IPS-NIHi7 (cell line): Measurements from ENCODE around the gene PILRA.
"Not testable (repeated sequence)": the region's sequence is repeated elsewhere in the genome, so short reads cannot be mapped to it uniquely, and the experiment has no call there.

Experiments used
- DNase-seq: peaks from one replicate; pipeline ENCODE4 v3.0.0; 2012; ENCODE audit warnings: mixed read lengths; ENCODE audit errors: extremely low spot score

Gene PILRA

DNA sequence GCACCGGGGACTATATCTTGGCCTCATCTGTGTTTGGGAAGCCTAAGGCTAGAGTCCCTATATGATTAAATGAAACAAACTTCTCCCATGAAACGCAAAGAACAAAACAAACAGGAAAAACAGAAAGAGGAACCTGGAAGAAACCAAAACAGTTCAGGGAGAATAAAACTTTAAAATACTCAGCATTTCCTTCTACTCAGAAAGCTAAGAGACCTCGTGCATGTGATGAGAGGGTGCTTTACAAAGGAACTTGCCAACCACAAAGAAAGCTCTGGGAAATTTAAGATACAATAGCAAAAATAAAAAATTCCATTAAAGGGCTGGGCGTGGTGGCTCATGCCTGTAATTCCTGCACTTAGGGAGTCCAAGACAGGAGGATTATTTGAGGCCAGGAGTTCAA lies 6.9 kb downstream of the PILRA start:
- no peak for DNase-seq

DNA sequence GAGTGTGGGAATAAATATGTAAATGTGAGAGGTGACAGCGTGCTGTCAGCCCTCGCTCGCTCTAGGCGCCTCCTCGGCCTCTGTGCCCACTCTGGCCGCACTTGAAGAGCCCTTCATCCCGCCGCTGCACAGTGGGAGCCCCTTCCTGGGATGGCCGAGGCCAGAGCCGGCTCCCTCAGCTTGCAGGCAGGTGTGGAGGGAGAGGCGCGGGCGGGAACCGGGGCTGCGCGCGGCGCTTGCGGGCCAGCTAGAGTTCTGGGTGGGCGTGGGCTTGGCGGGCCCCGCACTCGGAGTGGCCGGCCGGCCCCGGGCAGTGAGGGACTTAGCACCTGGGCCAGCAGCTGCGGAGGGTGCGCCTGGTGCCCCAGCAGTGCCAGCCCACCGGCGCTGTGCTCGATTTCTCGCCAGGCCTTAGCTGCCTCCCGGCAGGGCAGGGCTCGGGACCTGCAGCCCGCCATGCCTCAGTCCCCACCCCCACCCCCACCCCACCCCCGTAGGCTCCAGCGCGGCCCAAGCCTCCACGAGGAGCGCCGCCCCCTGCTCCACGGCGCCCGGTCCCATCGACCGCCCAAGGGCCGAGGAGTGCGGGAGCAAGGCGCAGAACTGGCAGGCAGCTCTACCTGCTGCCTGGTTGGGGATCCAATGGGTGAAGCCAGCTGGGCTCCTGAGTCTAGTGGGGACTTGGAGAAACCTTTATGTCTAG lies 8.4 kb downstream of the PILRA start:
- DNase-seq = not testable (repeated sequence)

DNA sequence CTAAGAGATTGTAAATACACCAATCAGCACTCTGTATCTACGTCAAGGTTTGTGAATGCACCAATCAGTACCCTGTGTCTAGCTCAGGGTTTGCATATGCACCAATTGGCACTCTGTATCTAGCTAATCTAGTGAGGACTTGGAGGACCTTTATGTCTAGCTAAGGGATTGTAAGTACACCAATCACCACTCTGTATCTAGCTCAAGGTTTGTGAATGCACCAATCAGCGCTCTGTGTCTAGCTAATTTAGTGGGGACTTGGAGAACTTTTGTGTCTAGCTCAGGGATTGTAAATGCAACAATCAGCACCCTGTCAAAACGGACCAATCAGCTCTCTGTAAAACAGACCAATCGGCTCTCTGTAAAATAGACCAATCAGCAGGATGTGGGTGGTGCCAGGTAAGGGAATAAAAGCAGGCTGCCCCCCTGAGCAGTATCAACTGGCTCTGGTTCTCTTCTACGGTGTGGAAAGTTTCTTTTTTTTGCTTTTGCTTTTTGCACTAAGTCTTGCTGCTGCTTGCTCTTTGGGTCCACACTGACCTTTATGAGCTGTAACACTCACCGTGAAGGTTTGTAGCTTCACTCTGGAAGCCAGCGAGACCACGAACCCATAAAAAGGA lies 9.1 kb downstream of the PILRA start:
- not testable (repeated sequence) for DNase-seq

GRCh38 chr7:100384628-100385294 lies 11.5 kb downstream of the PILRA start:
- no peak for DNase-seq

GRCh38 chr7:100386940-100387339 lies 13.7 kb downstream of the PILRA start:
- no peak for DNase-seq

DNA sequence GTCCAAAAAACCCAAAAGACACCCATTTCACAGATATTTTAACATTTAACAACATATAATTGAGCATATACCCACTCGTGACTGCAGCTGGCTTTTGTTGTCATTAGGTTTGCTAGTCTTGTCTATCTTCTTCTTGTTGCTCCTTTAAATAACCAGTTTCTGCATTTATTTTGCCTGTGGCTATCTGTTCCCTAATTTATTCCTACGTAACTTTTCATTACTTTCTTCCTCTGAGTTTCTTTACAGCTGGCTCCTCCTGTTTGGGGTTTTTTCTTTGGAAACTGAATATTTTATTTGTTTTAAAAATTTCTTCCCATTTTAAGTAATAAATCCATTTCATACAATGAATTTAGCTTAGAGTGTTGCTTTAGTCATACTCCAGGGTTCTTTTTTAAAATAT lies 14.4 kb downstream of the PILRA start:
- no peak for DNase-seq

DNA sequence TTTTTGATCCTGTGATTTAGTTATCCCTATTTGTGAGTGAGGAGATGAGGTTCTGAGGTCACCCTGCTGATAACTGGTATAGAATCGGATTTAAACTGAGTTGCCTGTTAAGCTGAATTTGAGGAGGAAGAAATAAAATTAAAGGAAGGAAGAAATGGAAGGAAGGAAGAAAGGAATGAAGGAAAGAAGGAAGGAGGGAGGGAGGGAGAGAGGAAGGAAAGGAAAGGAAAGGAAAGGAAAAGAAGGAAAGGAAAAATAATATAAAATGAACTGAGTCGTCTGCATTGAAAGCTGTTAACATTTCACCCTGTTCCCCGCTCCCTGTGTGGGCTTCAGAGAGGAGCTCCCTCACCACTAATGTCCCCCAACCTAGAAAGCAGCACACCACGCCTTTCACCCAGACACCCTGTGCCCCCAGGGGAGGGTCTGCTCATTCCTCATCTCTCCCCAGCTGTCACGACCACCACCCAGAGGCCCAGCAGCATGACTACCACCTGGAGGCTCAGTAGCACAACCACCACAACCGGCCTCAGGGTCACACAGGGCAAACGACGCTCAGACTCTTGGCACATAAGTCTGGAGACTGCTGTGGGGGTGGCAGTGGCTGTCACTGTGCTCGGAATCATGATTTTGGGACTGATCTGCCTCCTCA lies 16.3 kb downstream of the PILRA start:
- no peak for DNase-seq

- DNase-seq = no peak
Measured at GRCh38 chr7:100390286-100391009, 17.2 kb downstream of the PILRA start.

- no peak for DNase-seq
Measured at GRCh38 chr7:100393233-100393905, 20.1 kb downstream of the PILRA start.

GRCh38 chr7:100394077-100394476 lies 20.8 kb downstream of the PILRA start:
- no peak for DNase-seq

DNA sequence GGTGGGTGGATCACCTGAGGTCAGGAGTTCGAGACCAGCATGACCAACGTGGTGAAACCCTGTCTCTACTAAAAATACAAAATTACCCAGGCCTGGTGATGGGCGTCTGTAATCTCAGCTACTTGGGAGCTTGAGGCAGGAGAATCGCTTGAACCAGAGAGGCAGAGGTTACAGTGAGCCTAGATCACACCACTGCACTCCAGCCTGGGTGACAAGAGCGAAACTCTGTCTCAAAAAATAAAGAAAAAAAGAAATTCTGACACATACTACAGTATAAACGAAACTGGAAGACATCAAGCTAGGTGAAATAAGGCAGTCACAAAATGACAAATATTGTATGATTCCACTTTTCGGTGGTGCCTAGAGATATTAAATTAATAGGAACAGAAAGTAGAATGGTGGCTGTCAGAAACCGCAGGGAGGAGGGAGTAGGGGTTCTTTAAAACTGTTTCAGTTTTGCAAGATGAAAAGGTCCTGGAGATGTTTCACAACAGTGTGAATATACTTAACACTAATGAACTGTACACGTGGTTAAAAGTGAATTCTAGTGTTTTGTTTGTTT lies 23.2 kb downstream of the PILRA start:
- no peak for DNase-seq

- DNase-seq = no peak
Measured at GRCh38 chr7:100397315-100398081, 24.2 kb downstream of the PILRA start.

DNA sequence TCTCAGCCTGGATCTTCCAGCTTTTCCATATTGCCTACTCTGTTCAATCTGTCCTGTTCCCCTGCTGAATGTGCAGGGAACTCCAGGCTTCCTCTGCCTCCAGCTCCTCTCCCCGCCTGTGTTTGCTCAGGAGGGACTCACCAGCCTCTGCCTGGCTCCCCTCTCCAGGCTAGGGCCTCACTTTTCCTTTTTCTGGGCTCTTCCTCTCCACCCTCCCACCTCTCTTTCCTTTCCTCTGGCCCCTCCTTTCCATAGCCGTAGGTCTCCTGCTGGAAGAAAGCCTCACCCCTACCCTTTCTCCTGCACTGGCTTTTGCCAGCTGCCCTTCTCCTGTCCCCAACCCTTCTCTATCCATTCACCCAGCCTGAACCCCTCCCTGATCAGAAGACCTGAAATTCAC lies 25.0 kb downstream of the PILRA start:
- no peak for DNase-seq

DNA sequence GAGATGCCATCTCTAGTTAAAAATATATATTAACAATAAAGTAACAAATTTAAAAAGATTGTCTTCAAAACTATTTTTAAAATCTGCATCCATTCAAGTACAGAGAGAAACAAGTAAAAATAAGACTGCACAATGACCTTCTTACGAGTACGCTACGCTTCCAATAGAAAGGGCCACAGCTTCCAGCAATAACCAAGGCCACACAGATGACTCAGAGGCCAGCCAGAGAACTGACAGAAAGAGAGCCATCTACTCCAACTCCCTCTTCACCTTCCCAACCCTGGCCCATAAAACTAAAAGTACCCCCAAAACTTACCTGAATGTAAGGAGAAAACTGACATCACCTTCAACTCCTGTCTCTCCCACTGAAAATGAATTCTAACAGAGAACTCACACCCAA lies 26.8 kb downstream of the PILRA start:
- DNase-seq = no peak

DNA sequence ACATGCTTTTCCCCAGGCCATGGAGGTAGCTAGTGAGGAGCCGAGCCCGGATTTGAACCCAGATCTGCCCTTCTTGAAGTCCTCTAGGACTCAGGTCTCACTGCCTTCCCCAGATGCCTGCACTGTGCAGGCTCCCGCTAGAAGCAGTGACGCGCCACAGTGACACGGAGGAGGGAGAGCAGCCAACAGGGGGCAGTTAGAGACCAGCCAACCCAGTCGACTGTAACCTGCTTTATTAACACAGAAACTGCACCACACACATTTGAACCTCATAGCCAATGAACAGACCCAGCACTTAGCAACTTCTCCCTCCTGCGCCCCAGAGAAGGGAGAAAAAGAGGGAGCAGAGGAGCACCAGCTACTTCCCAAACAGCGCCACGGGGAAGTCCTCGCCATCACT lies 27.4 kb downstream of the PILRA start:
- DNase-seq = peak; percentile 72

DNA sequence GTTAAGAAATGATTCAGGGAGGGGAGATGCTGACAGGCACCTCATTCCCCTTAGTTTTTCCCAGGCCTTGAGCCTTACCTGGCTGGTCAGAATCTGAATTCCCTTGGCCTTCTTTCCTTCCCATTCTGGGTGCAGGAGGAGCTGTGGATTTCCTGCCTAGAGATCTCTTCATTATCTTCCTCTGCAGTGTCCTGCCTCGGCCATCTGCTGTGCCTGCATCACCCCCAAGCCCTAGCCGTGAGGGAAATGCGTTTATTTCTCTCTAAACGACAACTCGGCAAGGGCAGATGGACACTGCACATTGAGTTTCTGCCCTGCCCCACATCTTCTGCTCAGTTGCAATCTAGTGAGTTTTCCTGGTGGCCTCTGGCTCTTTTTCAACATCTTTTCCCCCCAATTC lies 28.5 kb downstream of the PILRA start:
- DNase-seq = no peak

DNA sequence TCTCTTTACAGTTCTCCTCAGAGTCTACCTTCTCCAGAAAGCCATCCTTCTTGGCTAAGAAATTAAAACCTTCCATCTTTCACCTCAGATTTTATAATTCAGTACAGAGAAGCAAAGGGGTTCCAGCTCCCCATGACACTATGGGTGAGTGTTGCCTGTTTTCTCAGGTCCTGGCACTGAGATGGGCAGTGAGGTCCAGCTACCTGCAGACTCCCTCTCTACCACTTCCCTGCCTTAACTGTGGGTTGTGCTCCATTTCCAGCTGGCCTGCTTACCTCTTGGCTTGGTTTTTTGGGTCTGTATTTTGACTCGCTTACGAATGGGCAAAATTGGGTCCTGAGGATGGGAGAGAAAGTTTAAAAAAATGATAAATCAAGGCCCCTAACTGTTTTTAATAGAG lies 29.0 kb downstream of the PILRA start:
- DNase-seq = no peak

GRCh38 chr7:100406767-100407166 lies 33.5 kb downstream of the PILRA start:
- DNase-seq = no peak

- DNase-seq = peak; percentile 79
Measured at GRCh38 chr7:100407285-100408180, 34.2 kb downstream of the PILRA start.
